HepG2 (cell line): ENCODE data around the gene ANKS1A.

Source experiments
- CTCF ChIP-seq: sonication (generic); formaldehyde crosslinking; IDR thresholded peaks from 2 replicates; pipeline ENCODE4 v1.5.0; 2020; ENCODE audit warnings: mild to moderate bottlenecking, missing genetic modification reagents, moderate library complexity
- FOXO4 ChIP-seq: sonication (generic); formaldehyde crosslinking; conservative IDR thresholded peaks from 2 replicates; pipeline ENCODE4 v1.8.1; 2023; ENCODE audit warnings: missing genetic modification reagents
- HOXA7 ChIP-seq: sonication (generic); formaldehyde crosslinking; IDR thresholded peaks from 2 replicates; pipeline ENCODE4 v1.8.1; 2022; ENCODE audit warnings: mild to moderate bottlenecking, missing genetic modification reagents, moderate library complexity
- MZF1 ChIP-seq: sonication (generic); formaldehyde crosslinking; IDR thresholded peaks from 2 replicates; pipeline ENCODE4 v1.8.1; 2023; ENCODE audit warnings: mild to moderate bottlenecking, missing genetic modification reagents, borderline replicate concordance
- SOX6 ChIP-seq, 2 experiments: fragments of 450-650 bp in 1 of 2; sonication (generic) in 1 of 2; formaldehyde crosslinking in 1 of 2; IDR thresholded peaks; 2 replicates each; pipeline versions ENCODE4 v1.4.0 to v1.6.1; 2017 to 2020; ENCODE audit warnings: antibody characterized with exemption in 1 of 2, mild to moderate bottlenecking in 1 of 2, missing genetic modification reagents in 1 of 2
- THYN1 ChIP-seq: sonication (generic); formaldehyde crosslinking; IDR thresholded peaks from 2 replicates; pipeline ENCODE4 v1.8.1; 2023; ENCODE audit warnings: low read depth, mild to moderate bottlenecking, moderate library complexity, missing genetic modification reagents, borderline replicate concordance
- YY1 ChIP-seq: IDR thresholded peaks from 2 replicates; pipeline ENCODE4 v1.6.1; 2011; ENCODE audit warnings: low read length, low read depth, moderate library complexity, mild to moderate bottlenecking; ENCODE audit not compliant: insufficient read depth, insufficient replicate concordance

DNA sequence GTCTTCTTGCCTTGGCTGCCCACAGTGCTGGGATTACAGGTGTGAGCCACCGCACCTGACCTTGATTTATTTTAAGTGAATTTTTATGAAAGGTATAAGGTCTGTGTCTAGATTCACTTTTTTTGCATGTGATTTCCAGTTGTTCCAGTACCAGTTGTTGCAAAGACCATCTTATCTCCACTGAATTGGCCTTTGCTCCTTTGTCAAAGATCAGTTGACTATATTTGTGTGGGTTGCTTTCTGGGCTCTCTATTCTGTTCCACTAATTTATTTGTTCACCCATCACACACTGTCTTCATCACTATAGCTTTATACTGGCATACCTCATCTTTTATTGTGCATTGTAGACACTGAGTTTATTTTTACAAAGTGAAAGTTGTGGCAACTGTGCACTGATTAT, 56.3 kb downstream of the ANKS1A start:
- TF ChIP-seq CTCF (CRISPR knock-in tag) (no peak), MZF1 (CRISPR knock-in tag) (no peak), THYN1 (CRISPR knock-in tag) (no peak), HOXA7 (CRISPR knock-in tag) (no peak), SOX6 (IDR thresholded peaks at IDR 0.05) (no peak), SOX6 (CRISPR knock-in tag; IDR thresholded peaks at IDR 0.05) (no peak), FOXO4 (no peak), YY1 (no peak)
